Measurements from ENCODE around the gene ZNF446. TPM values are rescaled to one million over a fixed set of nuclear protein-coding genes. Genes with fewer than 3 reads are reported as not detected.

ZNF446 gene
- total RNA-seq, 1 experiment from 2014 or later = 6.0 TPM

- TF ChIP-seq E2F1 (CRISPR knock-in tag; IDR thresholded peaks at IDR 0.05) (no peak), ZNF219 (CRISPR knock-in tag; IDR thresholded peaks at IDR 0.05; ENCODE audit: borderline replicate concordance) (no peak)
Observed at GRCh38 chr19:58439576-58440554, 36.3 kb upstream of the ZNF446 start, which contains the start of gene ZNF132 (continued).

- DNase-seq (ENCODE audit: low spot score) (no peak), ATAC-seq (no peak)
- Mint-ChIP-seq H3K27me3 (ENCODE audit: low read depth) (peaks cover 75% of the 10 kb centered on the region), H3K36me3 (peaks cover 46% of the 10 kb centered on the region), H3K9me3 (peaks cover 78% of the 10 kb centered on the region), H3K4me1 (peaks cover 6% of the 10 kb centered on the region; the same call in 1 of the 2 replicates), H3K27ac (peak overlapping the region; percentile 68; the same call in 1 of the 2 replicates), H3K4me3 (peak overlapping the region; percentile 77)
- POLR2A ChIA-PET = interaction anchor here (0.5 kb wide), 1 partner anchor 43 kb away, joined by 3 read pairs; no protein-coding TSS in a partner anchor
- CTCF ChIA-PET = interaction anchor here (1.0 kb wide), 2 partner anchors 11 to 79 kb away, joined by 4 read pairs; partner anchors contain the start of genes ZBTB45 and ZNF324B
- TF ChIP-seq FOXK1 (CRISPR knock-in tag; IDR thresholded peaks at IDR 0.05) (no peak), ZNF317 (CRISPR knock-in tag; IDR thresholded peaks at IDR 0.05; ENCODE audit: borderline replicate concordance, low read depth) (no peak), JUN (CRISPR knock-in tag; IDR thresholded peaks at IDR 0.05) (no peak), ZNF671 (CRISPR knock-in tag; IDR thresholded peaks at IDR 0.05) (no peak), CREB1 (CRISPR knock-in tag; IDR thresholded peaks at IDR 0.05) (no peak), ARID4B (CRISPR knock-in tag; IDR thresholded peaks at IDR 0.05; ENCODE audit: borderline replicate concordance) (no peak), E2F5 (CRISPR knock-in tag; IDR thresholded peaks at IDR 0.05) (no peak), SOX15 (CRISPR knock-in tag; IDR thresholded peaks at IDR 0.05) (no peak), CTCF (IDR thresholded peaks at IDR 0.05) (no peak), MXD4 (CRISPR knock-in tag; IDR thresholded peaks at IDR 0.05; ENCODE audit: borderline replicate concordance) (no peak), HMGA2 (CRISPR knock-in tag; IDR thresholded peaks at IDR 0.05) (no peak), ETV6 (CRISPR knock-in tag; IDR thresholded peaks at IDR 0.05) (no peak), NFATC4 (CRISPR knock-in tag; IDR thresholded peaks at IDR 0.05) (no peak), SMAD3 (CRISPR knock-in tag; IDR thresholded peaks at IDR 0.05; ENCODE audit: borderline replicate concordance) (no peak), GTF2I (CRISPR knock-in tag; conservative IDR thresholded peaks at IDR 0.05) (no peak), ZNF263 (CRISPR knock-in tag; IDR thresholded peaks at IDR 0.05; ENCODE audit: low read depth) (no peak)
Observed at GRCh38 chr19:58440556-58440955, 35.6 kb upstream of the ZNF446 start.
